ENCODE measurements around the gene TRAF2. TPM values are rescaled to one million over a fixed set of nuclear protein-coding genes. Genes with fewer than 3 reads are reported as not detected.

Gene TRAF2
- total and polyA plus RNA-seq, 2 of the 13 experiments (the other 11 are each of a cell fraction or from before 2014, with no cell fraction given) = 12.4 to 13.6 TPM

- TF ChIP-seq SETDB1 (CRISPR knock-in tag; IDR thresholded peaks at IDR 0.05; ENCODE audit: borderline replicate concordance) = no peak
- peak; percentile 83 for TF ChIP-seq TBX2 (CRISPR knock-in tag; IDR thresholded peaks at IDR 0.05; ENCODE audit: borderline replicate concordance)
- peak; percentile 67; the same call in 1 of the 2 replicates for TF ChIP-seq FOXC1 (CRISPR knock-in tag; IDR thresholded peaks at IDR 0.05; ENCODE audit: borderline replicate concordance)
- TF ChIP-seq SKIL (CRISPR knock-in tag; IDR thresholded peaks at IDR 0.05; ENCODE audit: borderline replicate concordance) = no peak
- TF ChIP-seq ISL2 (CRISPR knock-in tag; IDR thresholded peaks at IDR 0.05) = peak; percentile 29; the same call in 1 of the 2 replicates
- TF ChIP-seq KAT8 (CRISPR knock-in tag; IDR thresholded peaks at IDR 0.05) = 0 out of 2 replicates have a peak, but pooled peaks have one; percentile 18
- TF ChIP-seq, protein P1, sequence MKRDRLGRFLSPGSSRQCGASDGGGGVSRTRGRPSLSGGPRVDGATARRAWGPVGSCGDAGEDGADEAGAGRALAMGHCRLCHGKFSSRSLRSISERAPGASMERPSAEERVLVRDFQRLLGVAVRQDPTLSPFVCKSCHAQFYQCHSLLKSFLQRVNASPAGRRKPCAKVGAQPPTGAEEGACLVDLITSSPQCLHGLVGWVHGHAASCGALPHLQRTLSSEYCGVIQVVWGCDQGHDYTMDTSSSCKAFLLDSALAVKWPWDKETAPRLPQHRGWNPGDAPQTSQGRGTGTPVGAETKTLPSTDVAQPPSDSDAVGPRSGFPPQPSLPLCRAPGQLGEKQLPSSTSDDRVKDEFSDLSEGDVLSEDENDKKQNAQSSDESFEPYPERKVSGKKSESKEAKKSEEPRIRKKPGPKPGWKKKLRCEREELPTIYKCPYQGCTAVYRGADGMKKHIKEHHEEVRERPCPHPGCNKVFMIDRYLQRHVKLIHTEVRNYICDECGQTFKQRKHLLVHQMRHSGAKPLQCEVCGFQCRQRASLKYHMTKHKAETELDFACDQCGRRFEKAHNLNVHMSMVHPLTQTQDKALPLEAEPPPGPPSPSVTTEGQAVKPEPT (CRISPR knock-in tag; IDR thresholded peaks at IDR 0.05; ENCODE audit: low read depth) = no peak
- TF ChIP-seq JUNB (CRISPR knock-in tag; IDR thresholded peaks at IDR 0.05; ENCODE audit: borderline replicate concordance) = no peak
- peak; percentile 90 for TF ChIP-seq ZNF543 (CRISPR knock-in tag; IDR thresholded peaks at IDR 0.05)
- TF ChIP-seq, protein P2, sequence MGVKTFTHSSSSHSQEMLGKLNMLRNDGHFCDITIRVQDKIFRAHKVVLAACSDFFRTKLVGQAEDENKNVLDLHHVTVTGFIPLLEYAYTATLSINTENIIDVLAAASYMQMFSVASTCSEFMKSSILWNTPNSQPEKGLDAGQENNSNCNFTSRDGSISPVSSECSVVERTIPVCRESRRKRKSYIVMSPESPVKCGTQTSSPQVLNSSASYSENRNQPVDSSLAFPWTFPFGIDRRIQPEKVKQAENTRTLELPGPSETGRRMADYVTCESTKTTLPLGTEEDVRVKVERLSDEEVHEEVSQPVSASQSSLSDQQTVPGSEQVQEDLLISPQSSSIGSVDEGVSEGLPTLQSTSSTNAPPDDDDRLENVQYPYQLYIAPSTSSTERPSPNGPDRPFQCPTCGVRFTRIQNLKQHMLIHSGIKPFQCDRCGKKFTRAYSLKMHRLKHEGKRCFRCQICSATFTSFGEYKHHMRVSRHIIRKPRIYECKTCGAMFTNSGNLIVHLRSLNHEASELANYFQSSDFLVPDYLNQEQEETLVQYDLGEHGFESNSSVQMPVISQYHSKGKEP (CRISPR knock-in tag; IDR thresholded peaks at IDR 0.05) = no peak
- TF ChIP-seq STAT5B (CRISPR knock-in tag; IDR thresholded peaks at IDR 0.05) = no peak
- TF ChIP-seq, protein P3, sequence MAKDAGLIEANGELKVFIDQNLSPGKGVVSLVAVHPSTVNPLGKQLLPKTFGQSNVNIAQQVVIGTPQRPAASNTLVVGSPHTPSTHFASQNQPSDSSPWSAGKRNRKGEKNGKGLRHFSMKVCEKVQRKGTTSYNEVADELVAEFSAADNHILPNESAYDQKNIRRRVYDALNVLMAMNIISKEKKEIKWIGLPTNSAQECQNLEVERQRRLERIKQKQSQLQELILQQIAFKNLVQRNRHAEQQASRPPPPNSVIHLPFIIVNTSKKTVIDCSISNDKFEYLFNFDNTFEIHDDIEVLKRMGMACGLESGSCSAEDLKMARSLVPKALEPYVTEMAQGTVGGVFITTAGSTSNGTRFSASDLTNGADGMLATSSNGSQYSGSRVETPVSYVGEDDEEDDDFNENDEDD (CRISPR knock-in tag; IDR thresholded peaks at IDR 0.05; ENCODE audit: borderline replicate concordance) = peak; percentile 47; the same call in 1 of the 2 replicates
- no peak for TF ChIP-seq MATR3 (CRISPR knock-in tag; IDR thresholded peaks at IDR 0.05)
- TF ChIP-seq ZNF674 (CRISPR knock-in tag; IDR thresholded peaks at IDR 0.05; ENCODE audit: low read depth) = no peak
- no peak for TF ChIP-seq ZIK1 (CRISPR knock-in tag; IDR thresholded peaks at IDR 0.05; ENCODE audit: borderline replicate concordance, low read depth)
- peak; percentile 56; the same call in 1 of the 2 replicates for TF ChIP-seq ZBTB25 (CRISPR knock-in tag; IDR thresholded peaks at IDR 0.05)
- TF ChIP-seq NRL (CRISPR knock-in tag; IDR thresholded peaks at IDR 0.05; ENCODE audit: borderline replicate concordance) = no peak
- no peak for TF ChIP-seq ZNF570 (CRISPR knock-in tag; IDR thresholded peaks at IDR 0.05; ENCODE audit: borderline replicate concordance)
- no peak for TF ChIP-seq KAT2B (IDR thresholded peaks at IDR 0.05; ENCODE audit: borderline replicate concordance, low read depth, low read length)
These were observed 58.4 kb downstream of the TRAF2 start, which contains the start of the genes C8G and FBXW5 (continued) for GRCh38 chr9:136944519-136945332.
